Measurements from ENCODE around the gene EHD1.

DNA sequence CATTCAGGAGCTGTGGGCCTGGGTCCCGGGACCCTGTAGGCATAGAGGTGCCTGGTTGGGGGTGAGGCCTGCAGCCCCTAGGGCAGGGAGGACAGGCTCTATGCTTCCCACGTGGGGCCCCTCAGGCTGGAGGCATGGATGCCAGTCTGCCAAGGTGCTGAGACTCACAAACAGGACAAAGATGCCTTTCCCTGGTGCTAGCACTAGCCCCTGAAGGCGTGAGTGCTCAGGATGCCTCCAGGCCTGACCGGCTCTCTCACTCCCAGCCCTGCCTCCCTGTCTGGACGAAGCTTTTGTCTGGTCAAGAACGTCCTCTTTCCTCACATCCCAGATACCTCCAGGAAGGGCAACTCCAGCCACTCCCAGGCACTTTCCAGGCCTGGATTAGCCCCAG is 36.1 kb downstream of the EHD1 start:
- TF ChIP-seq, protein P1, sequence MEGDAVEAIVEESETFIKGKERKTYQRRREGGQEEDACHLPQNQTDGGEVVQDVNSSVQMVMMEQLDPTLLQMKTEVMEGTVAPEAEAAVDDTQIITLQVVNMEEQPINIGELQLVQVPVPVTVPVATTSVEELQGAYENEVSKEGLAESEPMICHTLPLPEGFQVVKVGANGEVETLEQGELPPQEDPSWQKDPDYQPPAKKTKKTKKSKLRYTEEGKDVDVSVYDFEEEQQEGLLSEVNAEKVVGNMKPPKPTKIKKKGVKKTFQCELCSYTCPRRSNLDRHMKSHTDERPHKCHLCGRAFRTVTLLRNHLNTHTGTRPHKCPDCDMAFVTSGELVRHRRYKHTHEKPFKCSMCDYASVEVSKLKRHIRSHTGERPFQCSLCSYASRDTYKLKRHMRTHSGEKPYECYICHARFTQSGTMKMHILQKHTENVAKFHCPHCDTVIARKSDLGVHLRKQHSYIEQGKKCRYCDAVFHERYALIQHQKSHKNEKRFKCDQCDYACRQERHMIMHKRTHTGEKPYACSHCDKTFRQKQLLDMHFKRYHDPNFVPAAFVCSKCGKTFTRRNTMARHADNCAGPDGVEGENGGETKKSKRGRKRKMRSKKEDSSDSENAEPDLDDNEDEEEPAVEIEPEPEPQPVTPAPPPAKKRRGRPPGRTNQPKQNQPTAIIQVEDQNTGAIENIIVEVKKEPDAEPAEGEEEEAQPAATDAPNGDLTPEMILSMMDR (IDR thresholded peaks at IDR 0.05): no peak
- TF ChIP-seq POLR2A (IDR thresholded peaks at IDR 0.05): no peak

Data from body of pancreas (tissue), 4 donors.